PC-9 (cell line): Measurements from ENCODE around the gene GLRX3. TPM values are rescaled to one million over a fixed set of nuclear protein-coding genes. Genes with fewer than 3 reads are reported as not detected.

ENCODE experiments used
- BruUV-seq: library from RNA; stranded (reverse); fragments of 400-500 nt; replicated peaks from 2 replicates; lab custom pipeline; 2021; lab: Mats Ljungman, UMichigan
- CTCF ChIA-PET: fragments of 300-600 bp; sonication (Branson Sonifier 250); formaldehyde crosslinking; loops from one replicate; lab custom pipeline; 2022; ENCODE audit warnings: antibody characterized with exemption; lab: Charles Lee
- POLR2A ChIA-PET: fragments of 300-600 bp; sonication (Branson Sonifier 250); formaldehyde crosslinking; loops from one replicate; lab custom pipeline; 2022; ENCODE audit warnings: antibody characterized with exemption; ENCODE audit not compliant: unreplicated experiment; lab: Charles Lee
- DNase-seq, 2 experiments: peaks; one replicate each; pipeline versions ENCODE4 v3.0.0 to v3.0.0-alpha.2; 2015 to 2022; ENCODE audit warnings: mixed read lengths in 1 of 2
- H2AFZ ChIP-seq: fragments of 200-600 bp; sonication (generic); 2 replicates; pipeline ENCODE4 v1.8.1; 2017; ENCODE audit warnings: antibody characterized with exemption
- H3F3A ChIP-seq: fragments of 200-600 bp; sonication (generic); 2 replicates; pipeline ENCODE4 v1.8.1; 2017; ENCODE audit warnings: antibody characterized with exemption, mild to moderate bottlenecking, low read depth; ENCODE audit not compliant: insufficient read depth
- H3K27ac ChIP-seq: fragments of 200-600 bp; sonication (generic); 2 replicates; pipeline ENCODE4 v1.6.1; 2016; ENCODE audit warnings: mixed run types
- H3K27me3 ChIP-seq: fragments of 200-600 bp; sonication (generic); 2 replicates; pipeline ENCODE4 v1.6.1; 2016; ENCODE audit warnings: low read depth, mixed run types; ENCODE audit not compliant: insufficient read depth
- H3K36me3 ChIP-seq: fragments of 200-600 bp; sonication (generic); 2 replicates; pipeline ENCODE4 v1.6.1; 2016; ENCODE audit warnings: low read depth, mixed run types
- H3K4me1 ChIP-seq: fragments of 200-600 bp; sonication (generic); replicated peaks from 2 replicates; pipeline ENCODE4 v1.6.1; 2016; ENCODE audit warnings: mixed run types; ENCODE audit not compliant: insufficient read depth
- H3K4me2 ChIP-seq: fragments of 200-600 bp; sonication (generic); 2 replicates; pipeline ENCODE4 v1.6.1; 2017; ENCODE audit warnings: mixed run types
- H3K4me3 ChIP-seq: fragments of 200-600 bp; sonication (generic); 2 replicates; pipeline ENCODE4 v1.6.1; 2016; ENCODE audit warnings: mixed run types
- H3K79me2 ChIP-seq: fragments of 200-600 bp; sonication (generic); 2 replicates; pipeline ENCODE4 v1.6.1; 2017; ENCODE audit warnings: low read depth, mixed run types
- H3K9me2 ChIP-seq: fragments of 200-600 bp; sonication (generic); 2 replicates; pipeline ENCODE4 v1.8.1; 2017; ENCODE audit warnings: mild to moderate bottlenecking; ENCODE audit not compliant: insufficient read depth
- H3K9me3 ChIP-seq: fragments of 200-600 bp; sonication (generic); 2 replicates; pipeline ENCODE4 v1.8.1; 2016; ENCODE audit warnings: low read depth; ENCODE audit not compliant: insufficient read depth
- H4K20me1 ChIP-seq: fragments of 200-600 bp; sonication (generic); 2 replicates; pipeline ENCODE4 v1.8.1; 2017; ENCODE audit not compliant: insufficient read depth
- EZH2 ChIP-seq: fragments of 200-600 bp; sonication (generic); IDR thresholded peaks from 2 replicates; pipeline ENCODE4 v1.8.0; 2017; ENCODE audit warnings: antibody characterized with exemption, low read depth
- intact Hi-C: fragments of 100-400 bp; cut with micrococcal nuclease; formaldehyde crosslinking; loops from one replicate; pipeline ENCODE4 v1.10.0; 2022; ENCODE audit not compliant: unreplicated experiment
- total RNA-seq: library from RNA; stranded (reverse); gene quantifications from 2 replicates; pipeline ENCODE4 v1.2.3, GENCODE V29; 2021
- TF ChIP-seq, protein P1 (sequence below): fragments of 200-600 bp; sonication (generic); conservative IDR thresholded peaks from 2 replicates; pipeline ENCODE4 v1.6.1; 2017; ENCODE audit warnings: mixed run types, antibody characterized with exemption, mild to moderate bottlenecking, moderate library complexity

The GLRX3 gene
- total RNA-seq, 1 experiment from 2014 or later: 78.0 TPM

DNA sequence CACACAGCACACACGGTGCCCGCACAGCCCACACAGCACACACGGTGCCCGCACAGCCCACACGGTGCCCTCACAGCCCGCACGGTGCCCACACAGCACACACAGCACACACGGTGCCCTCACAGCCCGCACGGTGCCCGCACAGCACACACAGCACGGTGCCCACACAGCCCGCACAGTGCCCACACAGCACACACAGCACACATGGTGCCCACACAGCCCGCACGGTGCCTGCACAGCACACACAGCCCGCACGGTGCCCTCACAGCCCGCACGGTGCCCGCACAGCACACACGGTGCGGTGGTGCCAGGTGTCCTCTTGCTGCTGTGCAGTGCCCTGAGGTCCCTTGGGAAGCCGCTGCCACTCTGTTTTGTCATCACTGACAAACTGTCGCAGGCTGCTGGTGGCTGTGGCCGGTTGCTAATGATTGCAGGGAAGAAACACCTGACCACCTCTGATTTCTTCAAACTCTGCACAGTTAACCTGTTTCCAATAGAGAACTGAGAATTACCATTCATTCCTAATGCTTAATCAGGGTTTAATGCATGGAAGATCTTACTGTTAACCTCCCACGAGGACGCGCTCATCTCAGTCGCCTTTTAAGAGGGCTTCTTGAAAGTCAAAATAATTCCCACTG lies 66.9 kb downstream of the GLRX3 start:
- H3K27ac ChIP-seq: no peak overlapping the region

GRCh38 chr10:130203626-130204025 lies 67.4 kb downstream of the GLRX3 start:
- no peaks in the 10 kb centered on the region for H3K4me1 ChIP-seq
- no peaks in the 10 kb centered on the region for H4K20me1 ChIP-seq
- intact Hi-C loops: no loop called here
- no peaks in the 10 kb centered on the region for H3K9me2 ChIP-seq
- no peak overlapping the region for H3K4me3 ChIP-seq
- CTCF ChIA-PET: no interaction called here
- no TSS peak for BruUV-seq
- H2AFZ ChIP-seq: no peak overlapping the region
- POLR2A ChIA-PET: no interaction called here
- H3K36me3 ChIP-seq: no peaks in the 10 kb centered on the region
- no peak for TF ChIP-seq EZH2
- TF ChIP-seq, protein P1, sequence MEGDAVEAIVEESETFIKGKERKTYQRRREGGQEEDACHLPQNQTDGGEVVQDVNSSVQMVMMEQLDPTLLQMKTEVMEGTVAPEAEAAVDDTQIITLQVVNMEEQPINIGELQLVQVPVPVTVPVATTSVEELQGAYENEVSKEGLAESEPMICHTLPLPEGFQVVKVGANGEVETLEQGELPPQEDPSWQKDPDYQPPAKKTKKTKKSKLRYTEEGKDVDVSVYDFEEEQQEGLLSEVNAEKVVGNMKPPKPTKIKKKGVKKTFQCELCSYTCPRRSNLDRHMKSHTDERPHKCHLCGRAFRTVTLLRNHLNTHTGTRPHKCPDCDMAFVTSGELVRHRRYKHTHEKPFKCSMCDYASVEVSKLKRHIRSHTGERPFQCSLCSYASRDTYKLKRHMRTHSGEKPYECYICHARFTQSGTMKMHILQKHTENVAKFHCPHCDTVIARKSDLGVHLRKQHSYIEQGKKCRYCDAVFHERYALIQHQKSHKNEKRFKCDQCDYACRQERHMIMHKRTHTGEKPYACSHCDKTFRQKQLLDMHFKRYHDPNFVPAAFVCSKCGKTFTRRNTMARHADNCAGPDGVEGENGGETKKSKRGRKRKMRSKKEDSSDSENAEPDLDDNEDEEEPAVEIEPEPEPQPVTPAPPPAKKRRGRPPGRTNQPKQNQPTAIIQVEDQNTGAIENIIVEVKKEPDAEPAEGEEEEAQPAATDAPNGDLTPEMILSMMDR: no peak
- H3K79me2 ChIP-seq: no peaks in the 10 kb centered on the region
- H3K27ac ChIP-seq: no peak overlapping the region
- H3K4me2 ChIP-seq: no peak overlapping the region
- no peaks in the 10 kb centered on the region for H3K9me3 ChIP-seq
- DNase-seq: no peak
- H3K27me3 ChIP-seq: no peaks in the 10 kb centered on the region
- no peaks in the 10 kb centered on the region for H3F3A ChIP-seq

More for the DNA sequence above, 66.9 kb downstream of the GLRX3 start:
- no peaks in the 10 kb centered on the region for H3K36me3 ChIP-seq
- no peaks in the 10 kb centered on the region for H4K20me1 ChIP-seq
- no peaks in the 10 kb centered on the region for H3F3A ChIP-seq
- H3K79me2 ChIP-seq: no peaks in the 10 kb centered on the region
- H3K4me2 ChIP-seq: no peak overlapping the region
- intact Hi-C loops: no loop called here
- H3K4me3 ChIP-seq: no peak overlapping the region
- no peaks in the 10 kb centered on the region for H3K4me1 ChIP-seq
- H3K27me3 ChIP-seq: no peaks in the 10 kb centered on the region
- H3K9me2 ChIP-seq: no peaks in the 10 kb centered on the region
- no peak for DNase-seq
- no TSS peak for BruUV-seq
- no peaks in the 10 kb centered on the region for H3K9me3 ChIP-seq
- CTCF ChIA-PET: no interaction called here
- TF ChIP-seq, protein P1: no peak
- no peak for TF ChIP-seq EZH2
- POLR2A ChIA-PET: no interaction called here
- H2AFZ ChIP-seq: no peak overlapping the region

GRCh38 chr10:130206216-130206737 lies 70.1 kb downstream of the GLRX3 start:
- Histone ChIP-seq H3K9me2 (no peaks in the 10 kb centered on the region), H3K27me3 (no peaks in the 10 kb centered on the region), H4K20me1 (no peaks in the 10 kb centered on the region), H3K4me3 (no peak overlapping the region), H3K36me3 (no peaks in the 10 kb centered on the region), H3K79me2 (no peaks in the 10 kb centered on the region), H3F3A (no peaks in the 10 kb centered on the region), H3K27ac (no peak overlapping the region), H3K4me1 (no peaks in the 10 kb centered on the region), H3K9me3 (no peaks in the 10 kb centered on the region), H3K4me2 (no peak overlapping the region), H2AFZ (no peak overlapping the region)
- intact Hi-C loops: no loop called here
- DNase-seq: no peak
- no TSS peak for BruUV-seq
- ChIA-PET POLR2A (no interaction called here), CTCF (no interaction called here)
- TF ChIP-seq, protein P1: no peak
- no peak for TF ChIP-seq EZH2
